Midbrain (tissue), 1 donor: ENCODE results near the gene HRH2.
"Not testable (repeated sequence)": the region's sequence is repeated elsewhere in the genome, so short reads cannot be mapped to it uniquely, and the experiment has no call there.

Experiments used
- DNase-seq: peaks from one replicate; lab custom pipeline; 2025; lab: John Stamatoyannopoulos, UW

The HRH2 gene

GRCh38 chr5:175649967-175650366 lies 7.9 kb upstream of the HRH2 start:
- no peak for DNase-seq

DNA sequence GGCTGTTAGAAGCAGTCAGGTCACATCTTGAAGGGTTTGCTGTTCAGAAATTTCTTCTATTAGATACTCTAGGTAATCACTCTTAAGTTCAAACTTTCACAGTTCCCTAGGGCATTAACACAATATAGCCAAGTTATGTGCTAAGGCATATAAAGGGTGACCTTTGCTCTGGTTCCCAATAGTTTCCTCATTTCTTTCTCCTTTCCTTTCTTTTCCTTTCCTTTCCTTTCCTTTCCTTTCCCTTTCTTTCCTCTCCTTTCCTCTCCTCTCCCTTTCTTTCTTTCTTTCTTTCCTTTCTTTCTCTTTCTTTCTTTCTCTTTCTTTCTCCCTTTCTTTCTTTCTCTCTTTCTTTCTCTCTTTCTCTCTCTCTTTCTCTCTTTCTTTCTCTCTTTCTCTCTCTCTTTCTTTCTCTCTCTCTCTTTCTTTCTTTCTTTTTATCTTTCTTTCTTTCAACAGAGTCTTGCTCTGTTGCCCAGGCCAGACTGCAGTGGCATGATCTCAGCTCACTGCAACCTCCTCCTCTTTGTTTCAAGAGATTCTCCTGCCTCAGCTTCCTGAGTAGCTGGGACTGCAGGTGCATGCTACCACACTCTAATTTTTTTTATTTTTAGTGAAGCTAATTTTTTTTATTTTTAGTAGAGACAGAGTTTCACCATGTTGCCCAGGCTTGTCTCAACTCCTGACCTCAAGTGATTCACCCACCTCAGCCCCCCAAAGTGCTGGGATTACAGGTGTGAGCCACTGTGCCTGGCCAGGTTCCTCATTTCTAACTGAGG lies 7.3 kb upstream of the HRH2 start:
- not testable (repeated sequence) for DNase-seq

GRCh38 chr5:175652741-175653663 lies 4.9 kb upstream of the HRH2 start:
- DNase-seq, result no peak

DNA sequence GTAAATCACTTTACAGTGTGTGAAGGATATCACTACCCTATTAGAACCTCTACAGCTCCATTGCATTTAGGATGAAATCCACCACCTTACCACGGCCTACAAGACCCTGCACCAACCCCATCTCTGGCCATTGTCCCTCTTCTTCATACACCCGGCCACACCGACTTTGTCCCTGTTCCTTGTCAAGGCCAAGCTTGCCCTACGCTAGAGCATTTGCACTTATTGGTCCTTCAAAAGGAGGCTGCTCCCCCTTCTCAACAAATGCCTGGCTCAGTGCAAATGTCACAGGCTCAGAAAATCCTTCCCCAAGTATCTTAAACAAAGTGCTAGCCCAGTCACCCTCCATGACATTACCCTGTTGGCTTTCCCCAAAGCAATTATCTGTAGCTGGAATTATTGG lies 4.1 kb upstream of the HRH2 start:
- no peak for DNase-seq

GRCh38 chr5:175654339-175654738 lies 3.5 kb upstream of the HRH2 start:
- no peak for DNase-seq

DNA sequence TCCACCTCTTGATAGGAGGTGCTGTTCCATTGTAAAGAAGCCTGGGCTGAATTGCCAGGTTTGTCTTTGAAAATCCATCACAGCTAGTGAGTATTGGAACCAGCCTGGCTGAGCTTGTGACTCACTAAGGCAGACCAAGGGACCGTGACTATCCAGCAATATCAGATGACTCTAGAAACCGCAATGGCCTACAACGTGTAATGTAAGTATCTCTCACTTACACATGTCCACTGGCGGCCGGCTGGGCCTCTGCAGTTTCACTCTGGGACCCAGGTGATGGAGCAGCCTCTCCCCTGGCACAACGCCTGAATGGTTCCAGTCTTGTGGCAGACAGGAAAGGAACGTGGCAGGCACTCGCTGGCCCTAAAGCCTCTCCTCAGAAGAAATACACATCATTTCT lies 3.1 kb upstream of the HRH2 start:
- no peak for DNase-seq

DNA sequence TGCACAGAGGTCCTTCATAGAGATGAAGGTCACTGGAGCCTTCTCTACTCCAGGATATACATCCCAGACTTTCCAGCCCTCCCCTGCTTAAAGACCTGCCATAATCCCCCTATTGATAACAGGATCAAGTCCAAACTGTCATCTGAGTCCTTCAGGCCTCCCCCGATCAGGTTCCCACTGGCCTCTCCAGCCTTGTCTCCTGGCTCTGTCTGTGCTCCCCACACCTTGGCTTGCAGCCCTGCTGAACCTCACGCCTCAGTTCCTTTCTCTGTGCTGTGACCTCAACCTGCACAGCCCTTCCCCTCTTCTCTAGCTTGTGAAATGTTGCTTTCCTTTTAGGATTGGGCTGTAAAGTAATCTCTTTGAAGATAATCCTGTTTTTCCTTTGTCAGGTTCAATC lies 2.5 kb upstream of the HRH2 start:
- no peak for DNase-seq

DNA sequence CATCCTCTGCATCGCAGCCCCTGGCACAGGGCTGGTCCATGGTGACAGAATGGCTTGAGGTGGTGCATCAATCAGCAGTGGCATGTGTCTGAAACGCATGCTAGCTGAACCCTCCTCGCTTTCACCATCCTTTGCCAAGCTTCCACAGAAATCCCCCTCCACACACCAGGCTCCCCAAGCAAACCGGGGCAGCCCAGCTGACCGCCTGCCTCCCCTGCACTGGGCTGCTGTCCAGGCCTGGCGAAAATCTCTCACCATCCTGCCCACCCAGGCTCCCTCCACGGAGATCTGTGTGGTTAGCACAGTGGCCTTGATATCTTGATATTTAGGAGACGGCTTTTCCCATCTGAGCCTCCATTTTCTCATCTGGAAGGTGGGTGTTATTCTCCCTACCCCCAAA lies 905 bp upstream of the HRH2 start:
- DNase-seq, result no peak

DNA sequence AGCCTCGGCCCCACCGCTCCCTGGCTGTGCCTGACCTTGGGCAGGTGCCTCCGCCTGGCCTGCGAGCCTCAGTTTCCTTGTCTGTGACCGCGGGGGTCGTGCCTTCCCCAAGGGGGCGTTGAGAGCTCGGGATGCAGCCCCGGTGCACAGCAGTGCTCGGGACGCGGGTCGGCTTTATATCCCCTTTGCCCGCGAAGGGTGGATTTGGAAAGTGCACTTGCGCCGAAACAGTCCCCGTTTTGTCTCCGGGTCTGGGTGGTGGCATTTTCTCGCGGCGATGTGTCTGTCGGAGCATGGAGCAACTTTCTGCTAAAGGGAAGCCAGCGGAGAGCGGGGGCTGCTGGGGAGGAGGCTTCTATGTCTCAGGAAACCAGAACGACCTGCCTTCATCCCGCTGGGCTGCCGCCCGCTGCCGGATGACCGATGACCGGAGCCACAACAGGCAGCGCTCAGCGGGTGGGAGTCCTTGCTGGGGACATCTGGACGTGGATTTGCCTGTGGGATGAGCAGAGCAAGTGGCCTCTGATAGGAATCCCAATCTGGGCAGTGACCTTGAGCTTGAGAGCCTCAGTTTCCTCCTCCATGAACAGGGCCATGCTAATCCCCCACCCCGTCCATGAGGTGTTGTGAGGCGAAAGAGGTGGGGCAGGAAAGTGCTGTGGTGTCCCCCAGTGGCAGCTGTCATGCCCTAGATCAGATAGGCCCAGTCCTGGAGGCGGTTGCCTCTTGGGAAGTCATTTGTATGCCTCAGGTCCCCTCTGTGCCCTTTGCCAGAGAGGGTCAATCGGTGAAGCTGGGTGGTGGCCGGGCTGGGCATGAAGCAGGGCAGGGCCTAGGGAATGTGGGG lies 651 bp downstream of the HRH2 start:
- no peak for DNase-seq

DNA sequence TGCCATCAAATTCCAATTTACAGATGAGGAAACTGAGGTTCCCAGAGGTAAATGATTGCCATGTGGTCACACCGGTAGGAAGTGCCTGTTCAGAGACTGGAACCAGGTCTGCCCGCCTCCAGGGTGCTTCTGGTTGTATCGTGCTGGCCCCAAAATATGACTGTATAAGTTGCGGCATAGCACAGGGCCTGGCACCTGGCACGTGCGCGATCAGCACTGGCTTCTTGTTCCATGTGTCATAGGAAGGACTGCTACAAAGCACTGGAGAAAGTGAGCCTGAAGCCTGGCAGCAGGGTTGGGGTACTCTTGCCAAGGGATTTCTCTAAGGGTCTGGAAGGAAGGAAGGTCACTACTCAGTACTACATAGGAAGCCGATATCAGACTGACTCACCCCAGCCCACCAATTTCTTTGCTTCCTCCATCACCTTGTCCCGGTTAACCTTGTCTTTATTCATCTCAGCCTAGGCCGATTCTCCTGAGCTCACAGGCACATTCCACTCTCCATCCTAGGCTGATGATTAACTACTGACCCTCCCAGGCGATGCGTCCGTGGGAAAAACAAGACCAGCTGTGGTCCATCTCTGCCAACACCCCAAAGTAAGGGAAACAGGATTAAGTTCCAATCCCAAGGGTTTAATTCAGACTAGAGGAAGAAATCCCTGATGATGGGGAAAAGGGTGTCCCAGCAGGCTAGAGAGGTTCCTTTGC lies 1.8 kb downstream of the HRH2 start:
- no peak for DNase-seq

- DNase-seq, result no peak
Measured at GRCh38 chr5:175663186-175664184, 5.6 kb downstream of the HRH2 start.

DNA sequence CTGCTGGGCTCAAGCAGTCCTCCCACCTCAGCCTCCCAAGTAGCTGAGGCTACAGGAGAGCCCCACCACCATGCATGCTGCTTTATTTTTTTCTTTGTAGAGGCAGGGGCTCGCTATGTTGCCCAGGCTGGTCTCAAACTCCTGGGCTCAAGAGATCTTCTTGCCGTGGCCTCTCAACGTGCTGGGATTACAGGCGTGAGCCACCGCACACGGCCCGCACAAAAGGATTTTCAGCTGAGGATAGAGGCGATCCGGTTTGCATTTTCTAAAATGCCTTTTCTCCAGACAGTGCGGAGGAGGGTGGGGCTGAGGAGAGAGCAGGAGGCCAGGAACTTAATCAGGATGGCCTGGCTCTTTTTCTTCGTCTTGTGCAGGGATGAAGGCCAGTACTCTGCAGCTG lies 6.9 kb downstream of the HRH2 start:
- DNase-seq, result no peak

DNA sequence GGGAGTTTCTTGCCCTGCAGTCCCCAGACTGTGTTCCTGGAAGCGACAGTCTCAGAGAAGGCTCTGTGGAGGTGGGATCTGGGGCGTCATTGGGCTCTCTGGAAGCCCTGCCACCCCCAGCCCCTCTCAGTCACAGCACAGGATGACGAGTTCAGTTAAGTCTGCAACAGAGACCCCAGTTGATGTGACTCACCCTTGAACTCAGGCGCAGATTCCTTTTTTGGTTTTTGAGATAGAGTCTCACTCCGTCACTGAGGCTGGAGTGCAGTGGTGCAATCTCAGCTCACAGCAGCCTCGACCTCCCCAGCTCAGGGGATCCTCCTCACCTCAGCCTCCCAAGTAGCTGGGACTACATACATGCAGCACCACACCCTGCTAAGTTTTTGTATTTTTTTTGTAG lies 8.3 kb downstream of the HRH2 start:
- no peak for DNase-seq

GRCh38 chr5:175668006-175668405 lies 10.1 kb downstream of the HRH2 start:
- no peak for DNase-seq

- no peak for DNase-seq
Measured at GRCh38 chr5:175670372-175670771, 12.5 kb downstream of the HRH2 start.

DNA sequence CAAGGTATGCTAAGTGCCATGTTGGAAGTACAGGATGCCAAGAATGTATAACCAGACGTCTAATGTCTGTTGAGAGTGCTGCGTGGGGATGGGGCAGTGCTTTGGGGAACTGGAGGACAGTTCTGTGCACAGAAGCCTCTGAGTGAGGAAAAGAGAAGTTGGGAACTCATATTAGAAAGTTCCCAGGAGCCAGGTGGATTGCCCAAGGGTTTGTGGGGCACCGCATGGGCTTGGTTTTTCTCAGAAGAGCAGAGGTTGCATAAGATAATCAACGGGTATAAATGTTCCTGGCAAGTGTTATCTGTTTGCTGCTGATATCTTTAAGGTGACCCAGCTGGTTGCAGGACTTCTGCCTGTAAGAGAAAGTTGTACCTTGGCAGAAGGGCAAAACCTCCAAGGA lies 13.1 kb downstream of the HRH2 start:
- no peak for DNase-seq

- no peak for DNase-seq
Measured at GRCh38 chr5:175672976-175673648, 15.2 kb downstream of the HRH2 start.

- DNase-seq, result no peak
Measured at GRCh38 chr5:175674731-175675346, 17.0 kb downstream of the HRH2 start.

DNA sequence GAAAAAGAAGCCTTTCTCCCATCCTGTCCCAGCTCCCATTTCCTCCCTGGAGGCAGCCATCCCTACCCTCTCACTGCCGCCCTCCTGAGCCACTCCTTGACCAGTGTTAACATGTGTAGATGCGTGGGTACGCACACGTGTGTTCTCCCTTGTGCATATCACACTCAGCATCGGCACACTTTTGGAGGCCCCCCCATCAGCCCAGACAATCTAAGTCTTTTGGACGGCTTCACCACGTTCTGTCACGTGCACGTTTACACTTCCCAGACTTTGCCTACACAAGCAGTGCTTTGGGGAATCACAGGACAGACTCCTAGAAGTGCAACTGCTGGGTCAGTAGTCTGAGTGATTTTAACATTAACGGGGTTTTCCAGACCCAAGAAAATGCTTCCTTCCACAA lies 18.0 kb downstream of the HRH2 start:
- no peak for DNase-seq
